A673 (cell line): Measurements from ENCODE around the gene ZDHHC17. TPM values are rescaled to one million over a fixed set of nuclear protein-coding genes. Genes with fewer than 3 reads are reported as not detected.
"Not testable (repeated sequence)": the region's sequence is repeated elsewhere in the genome, so short reads cannot be mapped to it uniquely, and the experiment has no call there.

Source experiments
- BruUV-seq: library from RNA; stranded (reverse); fragments of 400-500 nt; replicated peaks from 2 replicates; lab custom pipeline; 2021; lab: Mats Ljungman, UMichigan
- CTCF ChIA-PET: fragments of 300-600 bp; sonication (Branson Sonifier 250); formaldehyde crosslinking; loops from one replicate; lab custom pipeline; 2022; ENCODE audit warnings: antibody characterized with exemption; lab: Charles Lee
- POLR2A ChIA-PET: fragments of 300-600 bp; sonication (Branson Sonifier 250); formaldehyde crosslinking; loops from one replicate; lab custom pipeline; 2022; ENCODE audit warnings: antibody characterized with exemption; ENCODE audit not compliant: low non-redundant PET; lab: Charles Lee
- DNase-seq: peaks from one replicate; pipeline ENCODE4 v3.0.0-alpha.2; 2015; ENCODE audit warnings: low spot score
- H3K27ac ChIP-seq: fragments of 200-600 bp; sonication (generic); 2 replicates; pipeline ENCODE4 v1.5.1; 2016; ENCODE audit warnings: mixed run types, low read depth, mild to moderate bottlenecking, mixed read lengths, antibody characterized with exemption, low read length; ENCODE audit not compliant: poor library complexity, severe bottlenecking
- H3K27me3 ChIP-seq: fragments of 200-600 bp; sonication (generic); replicated peaks from 2 replicates; pipeline ENCODE4 v1.6.1; 2017; ENCODE audit warnings: mixed run types, low read depth, mild to moderate bottlenecking, mixed read lengths, antibody characterized with exemption, low read length; ENCODE audit not compliant: insufficient read depth, poor library complexity
- H3K36me3 ChIP-seq: fragments of 200-600 bp; sonication (generic); 2 replicates; pipeline ENCODE4 v1.6.1; 2016; ENCODE audit warnings: mixed run types, mild to moderate bottlenecking, mixed read lengths, antibody characterized with exemption, low read length; ENCODE audit not compliant: insufficient read depth, poor library complexity, severe bottlenecking
- H3K4me1 ChIP-seq: fragments of 200-600 bp; sonication (generic); 2 replicates; pipeline ENCODE4 v1.6.1; 2017; ENCODE audit warnings: mixed run types, mild to moderate bottlenecking, mixed read lengths, antibody characterized with exemption, low read length; ENCODE audit not compliant: insufficient read depth, poor library complexity, severe bottlenecking
- H3K4me3 ChIP-seq: fragments of 200-600 bp; sonication (generic); 2 replicates; pipeline ENCODE4 v1.5.1; 2016; ENCODE audit warnings: low read depth, mixed run types, mild to moderate bottlenecking, mixed read lengths, low read length; ENCODE audit not compliant: poor library complexity, severe bottlenecking
- H3K9me3 ChIP-seq: fragments of 200-600 bp; sonication (generic); 2 replicates; pipeline ENCODE4 v1.6.1; 2016; ENCODE audit warnings: mixed run types, low read depth, mild to moderate bottlenecking, mixed read lengths, antibody characterized with exemption, low read length; ENCODE audit not compliant: poor library complexity, severe bottlenecking
- CTCF ChIP-seq: fragments of 300-800, 200-600 bp; sonication (generic); conservative IDR thresholded peaks from 2 replicates; pipeline ENCODE4 v1.5.1; 2017; ENCODE audit warnings: low read depth, mild to moderate bottlenecking, antibody characterized with exemption, low read length, moderate library complexity, mixed read lengths
- EZH2 ChIP-seq: fragments of 200-600 bp; sonication (generic); IDR thresholded peaks from 2 replicates; pipeline ENCODE4 v1.6.1; 2017; ENCODE audit warnings: borderline replicate concordance, low read depth, mild to moderate bottlenecking, mixed read lengths, antibody characterized with exemption, low read length; ENCODE audit not compliant: poor library complexity, severe bottlenecking
- intact Hi-C: fragments of 100-400 bp; cut with micrococcal nuclease; formaldehyde crosslinking; loops from one replicate; pipeline ENCODE4 v1.10.0; 2022; ENCODE audit not compliant: unreplicated experiment
- total RNA-seq: library from RNA; stranded (reverse); gene quantifications from 2 replicates; pipeline ENCODE4 v1.2.3, GENCODE V29; 2021

Gene ZDHHC17
- total RNA-seq, 1 experiment from 2014 or later = 41.1 TPM

- Histone ChIP-seq H3K9me3 (no peaks in the 10 kb centered on the region), H3K4me3 (no peak overlapping the region), H3K27me3 (no peaks in the 10 kb centered on the region), H3K36me3 (no peaks in the 10 kb centered on the region), H3K27ac (no peak overlapping the region), H3K4me1 (peaks cover 17% of the 10 kb centered on the region)
- ChIA-PET POLR2A (no interaction called here), CTCF (no interaction called here)
- DNase-seq = no peak
- TF ChIP-seq CTCF (no peak), EZH2 (no peak)
- no TSS peak for BruUV-seq
- intact Hi-C loops = no loop called here
Measured at GRCh38 chr12:76777765-76778216, 13.9 kb downstream of the ZDHHC17 start.

GRCh38 chr12:76778364-76778763 lies 14.4 kb downstream of the ZDHHC17 start:
- BruUV-seq = no TSS peak
- Histone ChIP-seq H3K4me1 (peaks cover 17% of the 10 kb centered on the region), H3K27ac (no peak overlapping the region), H3K36me3 (no peaks in the 10 kb centered on the region), H3K27me3 (no peaks in the 10 kb centered on the region), H3K9me3 (no peaks in the 10 kb centered on the region), H3K4me3 (no peak overlapping the region)
- no peak for TF ChIP-seq EZH2
- no peak for TF ChIP-seq CTCF
- ChIA-PET CTCF (no interaction called here), POLR2A (no interaction called here)
- DNase-seq = no peak
- intact Hi-C loops = no loop called here

- POLR2A ChIA-PET, H3K27me3 ChIP-seq, H3K27ac ChIP-seq, DNase-seq, CTCF ChIA-PET, BruUV-seq, H3K4me3 ChIP-seq, H3K9me3 ChIP-seq, intact Hi-C loops, H3K36me3 ChIP-seq: not testable (repeated sequence)
- peaks cover 17% of the 10 kb centered on the region for H3K4me1 ChIP-seq
Measured at GRCh38 chr12:76779310-76779709, 15.4 kb downstream of the ZDHHC17 start.

GRCh38 chr12:76781321-76781720 lies 17.4 kb downstream of the ZDHHC17 start:
- Histone ChIP-seq H3K36me3 (no peaks in the 10 kb centered on the region), H3K4me1 (peaks cover 17% of the 10 kb centered on the region), H3K9me3 (no peaks in the 10 kb centered on the region), H3K27me3 (no peaks in the 10 kb centered on the region), H3K27ac (no peak overlapping the region), H3K4me3 (no peak overlapping the region)
- ChIA-PET POLR2A (no interaction called here), CTCF (no interaction called here)
- DNase-seq = no peak
- TF ChIP-seq CTCF (no peak), EZH2 (no peak)
- no TSS peak for BruUV-seq
- intact Hi-C loops = no loop called here
